ENCODE results near the gene PIGU.
"Not testable (repeated sequence)": the region's sequence is repeated elsewhere in the genome, so short reads cannot be mapped to it uniquely, and the experiment has no call there.

PIGU gene
- 6.8 to 7.1 (median 6.9) reads per million in 3 donors for total RNA-seq

DNA sequence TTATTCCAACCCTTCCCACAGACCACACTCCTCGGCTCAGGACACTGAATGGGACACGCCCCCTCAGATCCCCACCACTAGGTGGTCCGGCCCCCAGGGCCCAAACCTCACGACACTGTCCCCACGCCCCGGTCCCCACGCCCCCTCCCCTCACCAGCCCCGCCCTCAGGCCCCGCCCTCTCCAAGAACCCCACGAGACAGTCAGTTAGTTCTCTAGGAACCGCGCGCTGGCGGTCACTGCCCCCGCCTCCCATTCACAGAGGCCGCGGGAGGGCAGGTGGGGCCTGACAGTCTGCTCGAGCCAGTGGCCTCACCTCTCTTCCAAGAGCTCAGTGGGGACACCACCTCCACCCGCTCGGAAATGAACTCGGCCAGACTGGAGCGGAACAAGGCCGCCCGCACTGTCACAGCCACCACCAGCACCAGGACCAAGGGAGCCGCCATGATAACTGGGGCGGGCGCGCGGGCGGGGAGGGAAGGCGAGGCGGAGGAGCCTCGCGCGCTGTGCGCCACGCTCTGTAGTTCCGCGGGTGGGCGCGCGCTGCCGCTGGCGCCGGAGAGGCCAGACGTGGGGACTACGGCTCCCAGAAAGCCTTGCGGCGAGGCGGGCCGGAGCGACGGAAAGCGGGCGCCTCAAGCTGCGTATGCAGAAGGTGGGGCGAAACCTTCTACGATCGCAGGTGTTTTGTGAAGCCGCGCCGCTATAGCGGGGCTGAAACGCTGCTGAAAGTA, at the start of gene PIGU:
PIGU (minus strand) TSS at position 451 of the 732 bp plus-strand sequence; CDS start at position 444, 7 bp downstream.
- Histone ChIP-seq H3K27me3 (replicated peaks; ENCODE audit: control insufficient read depth, insufficient read depth, low read length, poor library complexity, severe bottlenecking) (no peaks in the 10 kb centered on the region), H3K27ac (ENCODE audit: insufficient read depth, low read length, poor library complexity, severe bottlenecking) (peak within 1 kb of the TSS; percentile 71), H3K4me3 (ENCODE audit: insufficient read depth, low read depth, low read length, poor library complexity, severe bottlenecking) (peak within 1 kb of the TSS; percentile 73), H3K36me3 (ENCODE audit: control insufficient read depth, insufficient read depth, low read length) (no peaks in the 10 kb centered on the region), H3K9me3 (ENCODE audit: control insufficient read depth, low read length) (no peaks in the 10 kb centered on the region), H3K4me1 (ENCODE audit: control insufficient read depth, insufficient read depth, low read length, poor library complexity, severe bottlenecking) (peaks cover 6% of the 10 kb centered on the region)
- DNase-seq = peak; percentile 87 to 93 (median 92)

DNA sequence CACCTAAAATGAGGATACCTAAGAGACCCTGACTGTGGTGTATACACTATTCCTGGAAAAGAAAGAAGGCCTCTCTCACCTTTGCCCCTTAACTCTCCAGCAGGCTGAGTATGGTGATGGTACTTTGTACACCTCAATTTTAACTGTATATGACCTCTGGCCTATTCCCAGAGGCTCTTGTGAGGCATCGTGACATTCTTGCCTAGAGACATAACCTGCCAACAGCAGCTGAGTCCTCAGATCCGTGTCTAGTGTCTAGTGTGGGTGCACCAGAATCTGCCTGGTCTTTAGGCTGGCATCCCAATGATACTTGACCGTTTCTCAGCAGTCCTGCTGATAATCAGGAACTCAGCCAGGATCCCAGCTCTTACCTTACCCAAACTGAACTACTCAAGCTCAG, 47.3 kb upstream of the PIGU start:
- Histone ChIP-seq H3K36me3 (ENCODE audit: control insufficient read depth, insufficient read depth, low read length) (peaks cover 33% of the 10 kb centered on the region), H3K9me3 (ENCODE audit: control insufficient read depth, low read length) (no peaks in the 10 kb centered on the region), H3K27ac (ENCODE audit: insufficient read depth, low read length, poor library complexity, severe bottlenecking) (no peak overlapping the region), H3K27me3 (replicated peaks; ENCODE audit: control insufficient read depth, insufficient read depth, low read length, poor library complexity, severe bottlenecking) (no peaks in the 10 kb centered on the region), H3K4me3 (ENCODE audit: insufficient read depth, low read depth, low read length, poor library complexity, severe bottlenecking) (no peak overlapping the region), H3K4me1 (ENCODE audit: control insufficient read depth, insufficient read depth, low read length, poor library complexity, severe bottlenecking) (no peaks in the 10 kb centered on the region)
- DNase-seq = no peak

DNA sequence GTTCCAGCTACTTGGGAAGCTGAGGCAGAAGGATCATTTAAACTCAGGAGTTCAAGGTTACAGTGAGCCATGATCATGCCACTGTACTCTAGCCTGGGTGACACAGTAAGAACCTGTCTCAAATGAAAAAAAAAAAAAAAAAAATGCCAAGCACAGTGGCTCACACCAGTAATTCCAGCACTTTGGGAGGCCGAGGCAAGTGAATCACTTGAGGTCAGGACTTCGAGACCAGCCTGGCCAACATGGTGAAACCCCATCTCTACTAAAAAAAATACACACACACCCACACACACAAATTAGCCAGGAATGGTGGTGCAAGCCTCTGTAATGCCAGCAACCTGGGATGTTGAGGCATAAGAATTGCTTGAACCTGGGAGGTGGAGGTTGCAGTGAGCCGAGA, 45.7 kb upstream of the PIGU start:
- H3K4me3 ChIP-seq (ENCODE audit: insufficient read depth, low read depth, low read length, poor library complexity, severe bottlenecking); H3K27ac ChIP-seq (ENCODE audit: insufficient read depth, low read length, poor library complexity, severe bottlenecking); H3K9me3 ChIP-seq (ENCODE audit: control insufficient read depth, low read length); H3K4me1 ChIP-seq (ENCODE audit: control insufficient read depth, insufficient read depth, low read length, poor library complexity, severe bottlenecking); H3K27me3 ChIP-seq (replicated peaks; ENCODE audit: control insufficient read depth, insufficient read depth, low read length, poor library complexity, severe bottlenecking); DNase-seq: not testable (repeated sequence)
- peaks cover 33% of the 10 kb centered on the region for H3K36me3 ChIP-seq (ENCODE audit: control insufficient read depth, insufficient read depth, low read length)

DNA sequence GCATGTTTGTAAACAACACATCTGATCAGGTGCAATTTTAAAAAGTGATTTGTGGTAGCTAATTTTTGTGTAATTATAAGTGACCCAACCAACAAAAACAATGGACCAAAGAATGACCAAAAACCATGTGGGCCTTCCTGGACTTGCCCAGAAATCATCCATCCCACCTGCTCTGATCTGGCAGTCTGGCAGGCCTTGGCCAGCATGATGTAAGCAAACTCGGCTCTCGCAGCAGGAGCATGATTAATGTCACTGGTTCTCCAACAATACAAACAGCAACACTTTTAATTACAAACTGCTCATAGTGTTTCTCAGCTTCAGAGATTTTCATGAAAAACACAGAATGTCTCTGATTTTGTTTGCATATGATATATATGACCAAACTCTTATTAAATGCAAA, 43.4 kb upstream of the PIGU start:
- Histone ChIP-seq H3K36me3 (ENCODE audit: control insufficient read depth, insufficient read depth, low read length) (peaks cover 20% of the 10 kb centered on the region), H3K4me3 (ENCODE audit: insufficient read depth, low read depth, low read length, poor library complexity, severe bottlenecking) (no peak overlapping the region), H3K9me3 (ENCODE audit: control insufficient read depth, low read length) (no peaks in the 10 kb centered on the region), H3K27ac (ENCODE audit: insufficient read depth, low read length, poor library complexity, severe bottlenecking) (no peak overlapping the region), H3K27me3 (replicated peaks; ENCODE audit: control insufficient read depth, insufficient read depth, low read length, poor library complexity, severe bottlenecking) (no peaks in the 10 kb centered on the region), H3K4me1 (ENCODE audit: control insufficient read depth, insufficient read depth, low read length, poor library complexity, severe bottlenecking) (no peaks in the 10 kb centered on the region)
- no peak for DNase-seq

DNA sequence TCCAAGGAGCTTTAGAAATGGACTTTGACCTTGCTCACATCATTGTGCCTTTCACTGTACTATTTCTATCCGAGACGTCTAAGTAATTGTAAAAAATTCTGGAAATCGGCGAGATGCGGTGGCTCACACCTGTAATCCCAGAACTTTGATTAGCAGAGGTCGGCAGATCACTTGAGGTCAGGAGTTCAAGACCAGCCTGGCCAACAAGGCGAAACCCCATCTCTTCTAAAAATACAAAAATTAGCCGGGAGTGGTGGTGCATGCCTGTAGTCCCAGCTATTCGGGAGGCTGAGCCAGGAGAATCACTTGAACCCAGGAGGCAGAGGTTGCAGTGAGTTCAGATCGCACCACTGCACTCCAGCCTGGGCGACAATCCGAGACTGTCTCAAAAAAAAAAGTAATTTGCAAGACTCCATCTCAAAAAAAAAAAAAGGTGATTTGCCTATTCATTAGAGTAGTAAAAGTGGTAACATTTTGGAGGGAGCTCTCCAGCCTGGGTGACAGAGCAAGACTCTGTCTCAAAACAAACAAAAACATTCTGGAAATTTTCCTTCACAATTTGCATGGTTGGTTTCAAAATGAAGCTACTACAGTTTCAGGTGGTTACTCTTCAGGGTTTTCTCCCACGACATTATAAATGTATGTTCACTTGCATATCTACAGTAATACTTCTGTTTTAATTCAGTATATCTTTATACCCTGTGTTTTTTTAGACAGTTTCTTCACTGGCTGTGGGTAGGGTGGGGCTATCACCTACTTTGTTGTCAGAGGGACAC, 42.5 kb upstream of the PIGU start:
- H3K27me3 ChIP-seq (replicated peaks; ENCODE audit: control insufficient read depth, insufficient read depth, low read length, poor library complexity, severe bottlenecking) = not testable (repeated sequence)

DNA sequence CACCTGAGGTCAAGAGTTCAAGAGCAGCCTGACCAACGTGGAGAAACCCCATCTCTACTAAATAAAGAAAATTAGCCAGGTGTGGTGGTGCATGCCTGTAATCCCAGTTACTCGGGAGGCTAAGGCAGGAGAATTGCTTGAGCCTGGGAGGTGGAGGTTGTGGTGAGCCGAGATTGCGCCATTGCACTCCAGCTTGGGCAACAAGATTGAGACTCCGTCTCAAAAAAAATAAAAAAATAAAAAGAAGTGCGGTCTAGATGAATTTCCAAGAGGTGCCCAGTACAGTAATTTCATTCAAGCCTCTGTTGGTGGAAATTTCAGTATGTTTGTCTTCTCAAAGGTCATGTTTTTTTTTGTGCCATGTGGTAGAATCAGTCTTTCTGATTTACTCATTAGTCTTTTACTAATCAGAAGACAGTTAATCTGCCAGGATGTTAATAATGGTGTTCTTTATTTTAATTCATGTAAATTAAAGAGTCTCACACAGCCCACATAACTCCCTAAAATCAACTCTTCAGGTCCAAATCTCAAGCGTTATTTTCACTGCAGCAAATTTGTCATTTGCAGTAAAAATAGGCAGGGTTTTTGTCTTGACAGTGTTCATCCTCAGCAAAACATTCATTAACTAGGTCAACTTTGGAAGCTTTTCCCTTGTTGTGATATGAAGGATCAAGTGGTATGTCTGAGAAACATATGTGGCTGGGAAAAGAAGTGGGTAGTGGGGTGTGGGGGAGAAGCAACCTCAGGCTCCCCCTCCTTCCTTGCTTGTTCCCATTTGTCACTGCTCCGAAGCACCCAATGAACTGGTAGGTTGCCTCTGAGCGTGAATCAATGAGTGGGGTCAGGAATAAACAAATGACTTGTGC, 40.6 kb upstream of the PIGU start:
- Histone ChIP-seq H3K9me3 (ENCODE audit: control insufficient read depth, low read length) (no peaks in the 10 kb centered on the region), H3K36me3 (ENCODE audit: control insufficient read depth, insufficient read depth, low read length) (peaks cover 21% of the 10 kb centered on the region), H3K27me3 (replicated peaks; ENCODE audit: control insufficient read depth, insufficient read depth, low read length, poor library complexity, severe bottlenecking) (no peaks in the 10 kb centered on the region), H3K4me1 (ENCODE audit: control insufficient read depth, insufficient read depth, low read length, poor library complexity, severe bottlenecking) (no peaks in the 10 kb centered on the region), H3K4me3 (ENCODE audit: insufficient read depth, low read depth, low read length, poor library complexity, severe bottlenecking) (no peak overlapping the region), H3K27ac (ENCODE audit: insufficient read depth, low read length, poor library complexity, severe bottlenecking) (no peak overlapping the region)
- DNase-seq = no peak

More for the DNA sequence above, 42.5 kb upstream of the PIGU start:
- peaks cover 22% of the 10 kb centered on the region for H3K36me3 ChIP-seq (ENCODE audit: control insufficient read depth, insufficient read depth, low read length)
- not testable (repeated sequence) for DNase-seq; H3K4me1 ChIP-seq (ENCODE audit: control insufficient read depth, insufficient read depth, low read length, poor library complexity, severe bottlenecking); H3K4me3 ChIP-seq (ENCODE audit: insufficient read depth, low read depth, low read length, poor library complexity, severe bottlenecking); H3K9me3 ChIP-seq (ENCODE audit: control insufficient read depth, low read length); H3K27ac ChIP-seq (ENCODE audit: insufficient read depth, low read length, poor library complexity, severe bottlenecking)

- Histone ChIP-seq H3K4me1 (ENCODE audit: control insufficient read depth, insufficient read depth, low read length, poor library complexity, severe bottlenecking) (no peaks in the 10 kb centered on the region), H3K27ac (ENCODE audit: insufficient read depth, low read length, poor library complexity, severe bottlenecking) (no peak overlapping the region), H3K27me3 (replicated peaks; ENCODE audit: control insufficient read depth, insufficient read depth, low read length, poor library complexity, severe bottlenecking) (no peaks in the 10 kb centered on the region), H3K36me3 (ENCODE audit: control insufficient read depth, insufficient read depth, low read length) (peaks cover 21% of the 10 kb centered on the region), H3K9me3 (ENCODE audit: control insufficient read depth, low read length) (no peaks in the 10 kb centered on the region), H3K4me3 (ENCODE audit: insufficient read depth, low read depth, low read length, poor library complexity, severe bottlenecking) (no peak overlapping the region)
- DNase-seq = no peak
Observed at GRCh38 chr20:34716921-34717229, 40.0 kb upstream of the PIGU start.

DNA sequence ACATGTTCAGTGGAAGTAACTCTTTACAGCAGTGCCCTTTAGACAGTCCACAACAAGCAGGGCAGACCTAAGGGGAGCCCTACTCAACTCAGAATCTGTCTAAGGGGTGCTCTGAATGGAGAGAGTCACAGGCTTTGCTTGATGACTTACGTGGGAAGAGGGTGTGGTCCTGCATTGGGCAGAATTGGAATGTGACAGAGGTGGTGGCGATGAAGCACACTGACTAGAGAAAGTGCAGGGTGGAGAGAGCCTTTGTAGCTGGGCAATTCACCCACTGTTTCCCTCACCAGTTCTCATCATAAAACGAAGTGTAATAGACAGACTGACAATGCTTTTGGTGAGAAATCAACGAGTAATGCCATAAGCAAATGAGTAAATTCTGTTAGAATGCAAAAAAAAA, 38.5 kb upstream of the PIGU start:
- Histone ChIP-seq H3K4me3 (ENCODE audit: insufficient read depth, low read depth, low read length, poor library complexity, severe bottlenecking) (no peak overlapping the region), H3K4me1 (ENCODE audit: control insufficient read depth, insufficient read depth, low read length, poor library complexity, severe bottlenecking) (peaks cover 2% of the 10 kb centered on the region)
- no peak for DNase-seq

GRCh38 chr20:34713944-34714515, 37.1 kb upstream of the PIGU start:
- not testable (repeated sequence) for H3K27me3 ChIP-seq (replicated peaks; ENCODE audit: control insufficient read depth, insufficient read depth, low read length, poor library complexity, severe bottlenecking); H3K4me3 ChIP-seq (ENCODE audit: insufficient read depth, low read depth, low read length, poor library complexity, severe bottlenecking); H3K27ac ChIP-seq (ENCODE audit: insufficient read depth, low read length, poor library complexity, severe bottlenecking); DNase-seq; H3K9me3 ChIP-seq (ENCODE audit: control insufficient read depth, low read length)
- H3K36me3 ChIP-seq (ENCODE audit: control insufficient read depth, insufficient read depth, low read length) = peaks cover 11% of the 10 kb centered on the region
- H3K4me1 ChIP-seq (ENCODE audit: control insufficient read depth, insufficient read depth, low read length, poor library complexity, severe bottlenecking) = peaks cover 10% of the 10 kb centered on the region

More for the DNA sequence above, 38.5 kb upstream of the PIGU start:
- H3K36me3 ChIP-seq (ENCODE audit: control insufficient read depth, insufficient read depth, low read length) = peaks cover 13% of the 10 kb centered on the region
- H3K27ac ChIP-seq (ENCODE audit: insufficient read depth, low read length, poor library complexity, severe bottlenecking) = no peak overlapping the region
- no peaks in the 10 kb centered on the region for H3K9me3 ChIP-seq (ENCODE audit: control insufficient read depth, low read length)
- no peaks in the 10 kb centered on the region for H3K27me3 ChIP-seq (replicated peaks; ENCODE audit: control insufficient read depth, insufficient read depth, low read length, poor library complexity, severe bottlenecking)

Data from effector memory CD4-positive, alpha-beta T cell (primary cell).